K562 (cell line): ENCODE measurements around the gene STAG2. TPM values are rescaled to one million over a fixed set of nuclear protein-coding genes. Genes with fewer than 3 reads are reported as not detected.

Experiments
- ATAC-seq: fragments of 200-7000 bp; cut with Tn5 transposase; 3 replicates; pipeline ENCODE4 v1.9.1; 2020; ENCODE audit warnings: moderate library complexity
- BruUV-seq: library from RNA; stranded (reverse); fragments of 400-500 nt; replicated peaks from 2 replicates; lab custom pipeline; 2021; lab: Mats Ljungman, UMichigan
- CTCF ChIA-PET: fragments of 300-600 bp; formaldehyde crosslinking; extraction: SDS; loops from one replicate; lab custom pipeline; 2021; ENCODE audit warnings: low intra/inter-chr PET ratio; lab: Yijun Ruan, JAX
- POLR2A ChIA-PET: fragments of 300-600, 350-650 bp; sonication (Branson Sonifier 250); formaldehyde crosslinking; extraction: SDS; loops from one replicate; lab custom pipeline; 2021; ENCODE audit warnings: antibody characterized with exemption, inconsistent platforms; lab: Yijun Ruan, JAX
- DNase-seq, 4 experiments: peaks; one replicate each; pipeline versions ENCODE4 v3.0.0 to v3.0.0-alpha.2; 2011 to 2018; ENCODE audit warnings: low spot score in 3 of 4, mixed read lengths in 3 of 4; ENCODE audit errors: extremely low read depth in 1 of 4
- FAIRE-seq: peaks from 2 replicates; lab custom pipeline; 2011; peaks lifted over from hg19 to GRCh38; lab: Jason Lieb, UNC
- H2AFZ ChIP-seq: 2 replicates; pipeline ENCODE4 v1.6.0; 2011; ENCODE audit warnings: low read depth, low read length, control low read depth, inconsistent platforms
- H3K27ac ChIP-seq: fragments of 200-600 bp; 3 replicates; pipeline ENCODE4 v1.8.0; 2011; ENCODE audit warnings: low read depth, mild to moderate bottlenecking, control low read depth, inconsistent platforms, low read length, moderate library complexity, mixed read lengths; ENCODE audit errors: extremely low read depth
- H3K27me3 ChIP-seq, 2 experiments: fragments of 300-600 bp in 1 of 2; 2 replicates in 1 of 2; 3 replicates in 1 of 2; pipeline versions ENCODE4 v1.6.0 to v1.8.0; 2011; ENCODE audit warnings: inconsistent platforms in 2 of 2, low read length in 2 of 2, mild to moderate bottlenecking in 1 of 2, mixed read lengths in 1 of 2, moderate library complexity in 1 of 2; ENCODE audit not compliant: control insufficient read depth in 2 of 2, insufficient read depth in 2 of 2
- H3K36me3 ChIP-seq: fragments of 300-600 bp; 3 replicates; pipeline ENCODE4 v1.8.0; 2011; ENCODE audit warnings: mild to moderate bottlenecking, low read length, inconsistent platforms; ENCODE audit not compliant: control insufficient read depth, insufficient read depth
- H3K4me1 ChIP-seq, 2 experiments: fragments of 200-600 bp in 1 of 2; replicated peaks in 1 of 2; 2 replicates in 1 of 2; 3 replicates in 1 of 2; pipeline versions ENCODE4 v1.5.1 to v1.8.0; 2011; ENCODE audit warnings: inconsistent platforms in 2 of 2, low read length in 2 of 2, mild to moderate bottlenecking in 1 of 2, mixed read lengths in 1 of 2, moderate library complexity in 1 of 2; ENCODE audit not compliant: control insufficient read depth in 2 of 2, insufficient read depth in 2 of 2
- H3K4me2 ChIP-seq: 2 replicates; pipeline ENCODE4 v1.6.1; 2011; ENCODE audit warnings: low read length, control low read depth, inconsistent platforms, mixed read lengths; ENCODE audit not compliant: insufficient read depth
- H3K4me3 ChIP-seq: fragments of 200-600 bp; sonication (generic), shearing (Covaris generic); 2 replicates; pipeline ENCODE4 v1.5.1; 2016; ENCODE audit warnings: control low read depth, inconsistent platforms
- H3K79me2 ChIP-seq: fragments of 200-600 bp; 3 replicates; pipeline ENCODE4 v1.8.0; 2011; ENCODE audit warnings: low read length, inconsistent platforms; ENCODE audit not compliant: control insufficient read depth, insufficient read depth
- H3K9ac ChIP-seq, 2 experiments: 2 replicates each; pipeline versions ENCODE4 v1.6.0 to v1.6.1; 2011; ENCODE audit warnings: low read depth in 2 of 2, low read length in 2 of 2, control low read depth in 1 of 2, inconsistent platforms in 1 of 2, mild to moderate bottlenecking in 1 of 2, mixed read lengths in 1 of 2; ENCODE audit not compliant: insufficient read depth in 1 of 2
- H3K9me1 ChIP-seq: one replicate; pipeline ENCODE4 v1.6.0; 2011; ENCODE audit warnings: inconsistent platforms, mild to moderate bottlenecking, low read length, moderate library complexity; ENCODE audit not compliant: control insufficient read depth, insufficient read depth
- H3K9me3 ChIP-seq: replicated peaks from 2 replicates; pipeline ENCODE4 v1.5.1; 2011; ENCODE audit warnings: low read depth, low read length, inconsistent platforms; ENCODE audit not compliant: control insufficient read depth, insufficient read depth
- H4K20me1 ChIP-seq: replicated peaks from 2 replicates; pipeline ENCODE4 v1.6.1; 2011; ENCODE audit warnings: low read length, inconsistent platforms, mixed read lengths; ENCODE audit not compliant: control insufficient read depth, insufficient read depth
- MEIS2 ChIP-seq: fragments of 450-650 bp; IDR thresholded peaks from 2 replicates; pipeline ENCODE4 v1.6.1; 2014; ENCODE audit warnings: mild to moderate bottlenecking; ENCODE audit not compliant: partially characterized antibody
- NR2C2 ChIP-seq, 2 experiments: fragments of 200-800 bp in 1 of 2; sonication (Bioruptor generic) in 1 of 2; sonication (generic) in 1 of 2; formaldehyde crosslinking in 1 of 2; IDR thresholded peaks; 2 replicates each; pipeline versions ENCODE4 v1.6.1 to v1.8.0; 2016 to 2022; ENCODE audit warnings: mild to moderate bottlenecking in 1 of 2, missing compliant biosample characterization in 1 of 2, missing genetic modification characterization in 1 of 2, missing genetic modification reagents in 1 of 2
- POLR2H ChIP-seq: IDR thresholded peaks from 2 replicates; pipeline ENCODE4 v1.6.1; 2016; ENCODE audit warnings: missing genetic modification characterization, low read depth, mild to moderate bottlenecking, control low read depth, missing compliant biosample characterization, moderate library complexity
- RAD21 ChIP-seq, 2 experiments: fragments of 250-450 bp in 1 of 2; fragments of 450-650 bp in 1 of 2; sonication (Bioruptor Pico) in 1 of 2; formaldehyde crosslinking in 1 of 2; IDR thresholded peaks in 1 of 2; conservative IDR thresholded peaks in 1 of 2; 2 replicates each; pipeline versions ENCODE4 v1.4.0 to v1.8.0; 2020 to 2022; ENCODE audit warnings: mild to moderate bottlenecking in 2 of 2, moderate library complexity in 1 of 2
- SMARCC2 ChIP-seq: fragments of 450-650 bp; IDR thresholded peaks from 2 replicates; pipeline ENCODE4 v1.6.1; 2017; ENCODE audit warnings: antibody characterized with exemption, moderate library complexity, mild to moderate bottlenecking, low read depth
- in situ Hi-C: fragments of 300-500 bp; cut with MboI; formaldehyde crosslinking; loops from 4 replicates; pipeline ENCODE4 v1.15.0; 2018; ENCODE audit warnings: inconsistent platforms, mixed read lengths
- intact Hi-C: fragments of 100-400 bp; cut with micrococcal nuclease; formaldehyde crosslinking; loops from 2 replicates; pipeline ENCODE4 v1.14.2; 2022
- polyA plus RNA-seq, 8 experiments: library from polyadenylated mRNA; depleted of rRNA in 4 of 8; stranded (reverse) in 5 of 8; unstranded in 3 of 8; fragments of >200 nt; fragmentation: Nextera tagmentation in 2 of 8; fragmentation: Illumina TruSeq in 1 of 8; extraction: Ambion mirVana in 2 of 8; extraction: Trizol in 1 of 8; gene quantifications; 2 replicates each; pipeline versions ENCODE4 v1.2.1 to v1.2.3, GENCODE V29; 2011 to 2014; ENCODE audit warnings: inconsistent platforms in 1 of 8, missing spikeins in 1 of 8
- total RNA-seq, 7 experiments: library from RNA; depleted of rRNA in 6 of 7; stranded (reverse); fragments of >200 nt in 6 of 7; fragmentation: Illumina TruSeq in 2 of 7; extraction: Trizol in 2 of 7; gene quantifications; 2 replicates each; pipeline versions ENCODE4 v1.2.1 to v1.2.3, GENCODE V29; 2011 to 2021; ENCODE audit warnings: low replicate concordance in 1 of 7
- TF ChIP-seq, protein P1 (sequence below), 3 experiments: IDR thresholded peaks in 2 of 3; conservative IDR thresholded peaks in 1 of 3; 2 replicates each; pipeline ENCODE4 v1.5.1; 2011 to 2012; ENCODE audit warnings: low read length in 3 of 3, mild to moderate bottlenecking in 3 of 3, control low read depth in 2 of 3, improper control_type of control experiment in 1 of 3, inconsistent platforms in 1 of 3, low read depth in 1 of 3, mixed read lengths in 1 of 3, moderate library complexity in 1 of 3; ENCODE audit not compliant: insufficient read depth in 2 of 3

The STAG2 gene
- total and polyA plus RNA-seq, 9 of the 15 experiments (the other 6 are each of a cell fraction or from before 2014, with no cell fraction given), result 40.3 to 133 (median 90.1) TPM

- in situ Hi-C loops (no loop called here), intact Hi-C loops (loop anchor here (5.0 kb wide), 1 partner anchor 114 kb away; no protein-coding TSS in a partner anchor)
- Histone ChIP-seq H2AFZ (no peak overlapping the region), H3K27me3 (no peaks in the 10 kb centered on the region), H3K4me3 (no peak overlapping the region), H3K9me3 (no peaks in the 10 kb centered on the region), H3K79me2 (no peaks in the 10 kb centered on the region), H3K27ac (no peak overlapping the region), H4K20me1 (no peaks in the 10 kb centered on the region), H3K36me3 (peaks cover 63% of the 10 kb centered on the region), H3K4me1 (no peaks in the 10 kb centered on the region), H3K9me1 (no peaks in the 10 kb centered on the region), H3K9ac (no peak overlapping the region), H3K4me2 (no peak overlapping the region)
- ATAC-seq (peak; percentile 77), FAIRE-seq (no peak), DNase-seq (peak in 2 of 4 experiments; percentile 12 to 25)
- POLR2A ChIA-PET, result no interaction called here
- no TSS peak for BruUV-seq
- CTCF ChIA-PET, result interaction anchor here (1.0 kb wide), 1 partner anchor 113 kb away, joined by 3 read pairs; no protein-coding TSS in a partner anchor
- TF ChIP-seq POLR2H (0 out of 2 replicates have a peak, but pooled peaks have one; percentile 30), RAD21 (CRISPR knock-in tag; conservative IDR thresholded peaks at IDR 0.05 in 1 of 2, IDR thresholded peaks at IDR 0.05 in 1 of 2) (peak; percentile 33 to 52; a peak in 3 of 4 replicates), NR2C2 (CRISPR knock-in tag; IDR thresholded peaks at IDR 0.05) (no peak), NR2C2 (tag; IDR thresholded peaks at IDR 0.05) (no peak), MEIS2 (no peak), SMARCC2 (no peak)
- TF ChIP-seq, protein P1, sequence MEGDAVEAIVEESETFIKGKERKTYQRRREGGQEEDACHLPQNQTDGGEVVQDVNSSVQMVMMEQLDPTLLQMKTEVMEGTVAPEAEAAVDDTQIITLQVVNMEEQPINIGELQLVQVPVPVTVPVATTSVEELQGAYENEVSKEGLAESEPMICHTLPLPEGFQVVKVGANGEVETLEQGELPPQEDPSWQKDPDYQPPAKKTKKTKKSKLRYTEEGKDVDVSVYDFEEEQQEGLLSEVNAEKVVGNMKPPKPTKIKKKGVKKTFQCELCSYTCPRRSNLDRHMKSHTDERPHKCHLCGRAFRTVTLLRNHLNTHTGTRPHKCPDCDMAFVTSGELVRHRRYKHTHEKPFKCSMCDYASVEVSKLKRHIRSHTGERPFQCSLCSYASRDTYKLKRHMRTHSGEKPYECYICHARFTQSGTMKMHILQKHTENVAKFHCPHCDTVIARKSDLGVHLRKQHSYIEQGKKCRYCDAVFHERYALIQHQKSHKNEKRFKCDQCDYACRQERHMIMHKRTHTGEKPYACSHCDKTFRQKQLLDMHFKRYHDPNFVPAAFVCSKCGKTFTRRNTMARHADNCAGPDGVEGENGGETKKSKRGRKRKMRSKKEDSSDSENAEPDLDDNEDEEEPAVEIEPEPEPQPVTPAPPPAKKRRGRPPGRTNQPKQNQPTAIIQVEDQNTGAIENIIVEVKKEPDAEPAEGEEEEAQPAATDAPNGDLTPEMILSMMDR (IDR thresholded peaks at IDR 0.05 in 2 of 3, conservative IDR thresholded peaks at IDR 0.05 in 1 of 3; ENCODE audit: insufficient read depth in 2 of 3, low read depth in 1 of 3, low read length in 3 of 3), result peak in 2 of 3 experiments; percentile 28 to 51; a peak in 3 of 6 replicates
Measured at GRCh38 chrX:124098089-124098488, 136.6 kb downstream of the STAG2 start.
